HepG2 (cell line): ENCODE data around the gene RAP1A. TPM values are rescaled to one million over a fixed set of nuclear protein-coding genes. Genes with fewer than 3 reads are reported as not detected.

ENCODE experiments used
- ADNP ChIP-seq: sonication (generic); formaldehyde crosslinking; IDR thresholded peaks from 2 replicates; pipeline ENCODE4 v1.4.0; 2020; ENCODE audit warnings: missing genetic modification reagents
- ATM ChIP-seq: fragments of 450-650 bp; IDR thresholded peaks from 2 replicates; pipeline ENCODE4 v1.7.1; 2017; ENCODE audit warnings: mild to moderate bottlenecking, borderline replicate concordance
- CEBPG ChIP-seq: IDR thresholded peaks from 2 replicates; pipeline ENCODE4 v1.6.1; 2016
- ELF3 ChIP-seq: IDR thresholded peaks from 2 replicates; pipeline ENCODE4 v1.6.1; 2016; ENCODE audit warnings: missing genetic modification reagents, missing compliant biosample characterization
- GABPB1 ChIP-seq: IDR thresholded peaks from 2 replicates; pipeline ENCODE4 v1.6.1; 2016; ENCODE audit warnings: mild to moderate bottlenecking, missing genetic modification reagents, moderate library complexity, missing compliant biosample characterization
- GATAD1 ChIP-seq: IDR thresholded peaks from 2 replicates; pipeline ENCODE4 v1.6.1; 2016; ENCODE audit warnings: missing genetic modification reagents, missing compliant biosample characterization
- GFI1 ChIP-seq: sonication (generic); formaldehyde crosslinking; IDR thresholded peaks from 2 replicates; pipeline ENCODE4 v1.5.0; 2020; ENCODE audit warnings: missing genetic modification reagents, mild to moderate bottlenecking, borderline replicate concordance
- GMEB2 ChIP-seq: IDR thresholded peaks from 2 replicates; pipeline ENCODE4 v1.6.1; 2016; ENCODE audit warnings: missing biosample characterization, missing genetic modification reagents, low read depth
- HOXA9 ChIP-seq: sonication (generic); formaldehyde crosslinking; IDR thresholded peaks from 2 replicates; pipeline ENCODE4 v1.8.1; 2022; ENCODE audit warnings: missing genetic modification reagents, mild to moderate bottlenecking, moderate library complexity, borderline replicate concordance
- HOXD1 ChIP-seq: sonication (generic); formaldehyde crosslinking; IDR thresholded peaks from 2 replicates; pipeline ENCODE4 v1.5.0; 2020; ENCODE audit warnings: missing genetic modification reagents
- KDM6A ChIP-seq: IDR thresholded peaks from 2 replicates; pipeline ENCODE4 v1.6.1; 2016; ENCODE audit warnings: low read depth
- MTERF4 ChIP-seq: sonication (generic); formaldehyde crosslinking; IDR thresholded peaks from 2 replicates; pipeline ENCODE4 v1.8.0; 2023; ENCODE audit warnings: mild to moderate bottlenecking, missing genetic modification reagents
- NR1H2 ChIP-seq: sonication (generic); formaldehyde crosslinking; IDR thresholded peaks from 2 replicates; pipeline ENCODE4 v1.8.1; 2022; ENCODE audit warnings: low read depth, missing genetic modification reagents, borderline replicate concordance
- POLR2A ChIP-seq, 2 experiments: IDR thresholded peaks; 2 replicates each; pipeline ENCODE4 v1.6.1; 2011; ENCODE audit warnings: low read depth in 2 of 2, low read length in 2 of 2, mild to moderate bottlenecking in 1 of 2, moderate library complexity in 1 of 2; ENCODE audit not compliant: insufficient read depth in 1 of 2
- RORA ChIP-seq: sonication (generic); formaldehyde crosslinking; IDR thresholded peaks from 2 replicates; pipeline ENCODE4 v1.5.0; 2020; ENCODE audit warnings: mild to moderate bottlenecking, missing genetic modification reagents, moderate library complexity
- TERF1 ChIP-seq: sonication (generic); formaldehyde crosslinking; IDR thresholded peaks from 2 replicates; pipeline ENCODE4 v1.8.0; 2022; ENCODE audit warnings: mild to moderate bottlenecking, missing genetic modification reagents, moderate library complexity
- ZBTB43 ChIP-seq: sonication (generic); formaldehyde crosslinking; conservative IDR thresholded peaks from 2 replicates; pipeline ENCODE4 v1.4.0; 2020; ENCODE audit warnings: missing genetic modification reagents
- ZBTB7B ChIP-seq: sonication (generic); formaldehyde crosslinking; IDR thresholded peaks from 2 replicates; pipeline ENCODE4 v1.4.0; 2020; ENCODE audit warnings: missing genetic modification reagents
- ZC3H4 ChIP-seq: sonication (generic); formaldehyde crosslinking; IDR thresholded peaks from 2 replicates; pipeline ENCODE4 v1.4.0; 2020; ENCODE audit warnings: missing genetic modification reagents, borderline replicate concordance
- ZFP36L1 ChIP-seq: sonication (generic); formaldehyde crosslinking; IDR thresholded peaks from 2 replicates; pipeline ENCODE4 v1.8.0; 2022; ENCODE audit warnings: mild to moderate bottlenecking, missing genetic modification reagents, moderate library complexity
- ZNF124 ChIP-seq: sonication (generic); formaldehyde crosslinking; IDR thresholded peaks from 2 replicates; pipeline ENCODE4 v1.4.0; 2020; ENCODE audit warnings: missing genetic modification reagents
- ZNF17 ChIP-seq: sonication (generic); formaldehyde crosslinking; IDR thresholded peaks from 2 replicates; pipeline ENCODE4 v1.5.0; 2020; ENCODE audit warnings: mild to moderate bottlenecking, missing genetic modification reagents
- ZNF20 ChIP-seq: sonication (generic); formaldehyde crosslinking; IDR thresholded peaks from 2 replicates; pipeline ENCODE4 v1.4.0; 2020; ENCODE audit warnings: mild to moderate bottlenecking, moderate library complexity, missing genetic modification reagents
- ZNF205 ChIP-seq: IDR thresholded peaks from 2 replicates; pipeline ENCODE4 v1.6.1; 2018; ENCODE audit warnings: missing biosample characterization, missing genetic modification reagents
- ZNF543 ChIP-seq: sonication (generic); formaldehyde crosslinking; IDR thresholded peaks from 2 replicates; pipeline ENCODE4 v1.4.0; 2020; ENCODE audit warnings: mild to moderate bottlenecking, missing genetic modification reagents
- ZNF629 ChIP-seq: sonication (generic); formaldehyde crosslinking; conservative IDR thresholded peaks from 2 replicates; pipeline ENCODE4 v1.5.0; 2020; ENCODE audit warnings: missing genetic modification reagents
- ZNF772 ChIP-seq: sonication (generic); formaldehyde crosslinking; IDR thresholded peaks from 2 replicates; pipeline ENCODE4 v1.5.0; 2020; ENCODE audit warnings: mild to moderate bottlenecking, missing genetic modification reagents
- ZNF879 ChIP-seq: sonication (generic); formaldehyde crosslinking; IDR thresholded peaks from 2 replicates; pipeline ENCODE4 v1.8.1; 2023; ENCODE audit warnings: missing genetic modification reagents
- polyA plus RNA-seq, 8 experiments: library from polyadenylated mRNA; depleted of rRNA in 3 of 8; stranded (reverse) in 7 of 8; unstranded in 1 of 8; fragments of >200 nt; fragmentation: Illumina TruSeq in 4 of 8; extraction: Trizol in 4 of 8; gene quantifications; 2 replicates each; pipeline versions ENCODE4 v1.2.1 to v1.2.3, GENCODE V29; 2011 to 2016; ENCODE audit warnings: low read depth in 4 of 8, missing spikeins in 1 of 8, mixed read lengths in 1 of 8; ENCODE audit not compliant: insufficient read depth in 1 of 8
- total RNA-seq, 5 experiments: library from RNA; depleted of rRNA; stranded (reverse); fragments of >200 nt; fragmentation: Illumina TruSeq; extraction: Trizol; gene quantifications; 2 replicates each; pipeline ENCODE4 v1.2.3, GENCODE V29; 2016; ENCODE audit warnings: low read depth in 1 of 5

The RAP1A gene
- total and polyA plus RNA-seq, 2 of the 13 experiments (the other 11 are each of a cell fraction or from before 2014, with no cell fraction given) = 19.0 to 20.7 TPM

GRCh38 chr1:111582644-111583618 lies 36.7 kb upstream of the RAP1A start (continued):
- TF ChIP-seq GMEB2 (CRISPR knock-in tag) = no peak
- TF ChIP-seq ATM = no peak
- TF ChIP-seq ZBTB7B (CRISPR knock-in tag) = no peak
- TF ChIP-seq ADNP = 0 out of 2 replicates have a peak, but pooled peaks have one; percentile 53
- 0 out of 2 replicates have a peak, but pooled peaks have one; percentile 30 for TF ChIP-seq ELF3
- no peak for TF ChIP-seq ZBTB43 (CRISPR knock-in tag)
- no peak for TF ChIP-seq POLR2A (IDR thresholded peaks at IDR 0.05; ENCODE audit: insufficient read depth in 1 of 2, low read depth in 2 of 2, low read length in 2 of 2)
- TF ChIP-seq ZNF17 (CRISPR knock-in tag) = no peak
- TF ChIP-seq GFI1 (CRISPR knock-in tag) = peak; percentile 44; the same call in 1 of the 2 replicates
- no peak for TF ChIP-seq ZFP36L1 (CRISPR knock-in tag)
- no peak for TF ChIP-seq HOXD1 (CRISPR knock-in tag)
- no peak for TF ChIP-seq KDM6A (CRISPR knock-in tag)
- TF ChIP-seq ZNF124 (CRISPR knock-in tag) = no peak
- peak; percentile 73 for TF ChIP-seq CEBPG (CRISPR knock-in tag)
- no peak for TF ChIP-seq ZC3H4
- TF ChIP-seq GATAD1 (CRISPR knock-in tag) = no peak
- no peak for TF ChIP-seq ZNF772
- TF ChIP-seq ZNF205 = no peak
- no peak for TF ChIP-seq RORA (CRISPR knock-in tag)
- no peak for TF ChIP-seq TERF1 (CRISPR knock-in tag)
- no peak for TF ChIP-seq GABPB1
- TF ChIP-seq ZNF879 (CRISPR knock-in tag) = no peak
- no peak for TF ChIP-seq HOXA9 (CRISPR knock-in tag)
- no peak for TF ChIP-seq MTERF4 (CRISPR knock-in tag)
- no peak for TF ChIP-seq ZNF543 (CRISPR knock-in tag)
- TF ChIP-seq ZNF629 (CRISPR knock-in tag) = 0 out of 2 replicates have a peak, but pooled peaks have one; percentile 12
- no peak for TF ChIP-seq NR1H2 (CRISPR knock-in tag)
- TF ChIP-seq ZNF20 = no peak
